Stimulated activated naive CD8-positive, alpha-beta T cell treated with anti-CD3 and anti-CD28 coated beads, Interleukin-15, amount 100 ng/mL, for 72 hours (primary cell): ENCODE data around the gene SRRM2.

ENCODE experiments used
- ATAC-seq: fragments of 150-1000 bp; cut with Tn5 transposase; 2 replicates; pipeline ENCODE4 v1.10.0; 2021; ENCODE audit warnings: mild to moderate bottlenecking, moderate library complexity
- DNase-seq, 2 donors: peaks; one replicate each; pipeline ENCODE4 v3.0.0; 2021 to 2022
- H3K27ac Mint-ChIP-seq, 2 donors: one replicate each; pipeline ENCODE4 v1.8.0; 2022; ENCODE audit warnings: mild to moderate bottlenecking in 2 of 2, mixed read lengths in 2 of 2, moderate library complexity in 2 of 2
- H3K27me3 Mint-ChIP-seq: one replicate; pipeline ENCODE4 v1.8.0; 2022; ENCODE audit warnings: mixed read lengths
- H3K4me1 Mint-ChIP-seq: one replicate; pipeline ENCODE4 v1.8.0; 2022; ENCODE audit warnings: mild to moderate bottlenecking, mixed read lengths
- H3K4me3 Mint-ChIP-seq, 2 donors: one replicate each; pipeline ENCODE4 v1.8.0; 2022; ENCODE audit warnings: mild to moderate bottlenecking in 2 of 2, mixed read lengths in 2 of 2, moderate library complexity in 1 of 2
- H3K9me3 Mint-ChIP-seq, 2 donors: one replicate each; pipeline ENCODE4 v1.8.0; 2022; ENCODE audit warnings: mixed read lengths in 2 of 2

SRRM2 gene

DNA sequence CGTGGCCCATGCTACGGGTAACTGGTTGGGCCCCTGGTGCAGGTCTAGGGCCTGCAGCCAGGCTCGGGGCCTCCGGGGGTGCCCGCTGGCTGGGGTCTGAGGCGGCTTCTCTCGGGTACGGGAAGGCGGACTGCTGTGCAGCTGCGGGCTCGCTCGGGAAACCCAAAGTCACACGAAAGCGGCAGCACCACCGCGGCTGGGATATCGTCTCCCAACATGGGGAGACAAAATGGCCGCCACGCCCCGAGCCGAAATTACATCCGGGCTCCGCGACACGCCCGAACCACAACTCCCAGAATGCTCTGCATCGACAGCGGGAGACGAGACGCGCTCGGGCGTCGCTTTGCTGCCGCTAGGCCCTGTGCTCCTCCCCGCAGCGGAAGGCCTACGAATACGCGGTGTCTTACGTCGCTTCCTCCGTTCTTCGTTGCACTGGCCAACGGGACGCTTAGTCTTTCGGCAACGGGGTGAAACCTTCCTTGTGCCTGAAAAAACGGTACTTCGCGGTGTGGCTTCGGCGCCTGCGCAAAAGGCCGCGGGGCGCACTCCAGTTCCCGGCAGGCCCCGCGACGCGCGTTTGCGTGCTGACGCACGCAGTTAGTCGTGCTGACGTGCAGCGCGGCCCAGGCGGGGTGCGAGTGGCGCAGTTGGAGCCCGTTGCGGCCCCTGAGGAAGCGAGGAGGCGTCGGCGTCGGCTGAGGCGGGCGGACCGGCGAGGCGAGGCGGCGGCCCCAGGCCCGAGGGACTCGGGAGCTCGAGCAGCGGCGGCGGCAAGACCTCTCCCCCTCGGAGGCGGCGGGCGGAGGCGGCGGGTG lies at the start of gene SRRM2:
SRRM2 (plus strand) TSS at position 604 of the 815 bp plus-strand sequence. CDS start 3,727 bp downstream, outside the sequence.
- peak; percentile 94 for ATAC-seq

GRCh38 chr16:2702871-2703745 lies 49.3 kb upstream of the SRRM2 start:
- Mint-ChIP-seq H3K4me3 (no peak overlapping the region), H3K9me3 (no peaks in the 10 kb centered on the region), H3K27ac (no peak overlapping the region), H3K4me1 (no peaks in the 10 kb centered on the region), H3K27me3 (no peaks in the 10 kb centered on the region)
- no peak for ATAC-seq
- no peak for DNase-seq

More for the DNA sequence above, at the start of gene SRRM2:
- DNase-seq = peak; percentile 95 to 96
- peak within 1 kb of the TSS; percentile 94 to 95 for H3K4me3 Mint-ChIP-seq
- peak within 1 kb of the TSS; percentile 99 to 100 for H3K27ac Mint-ChIP-seq
- H3K4me1 Mint-ChIP-seq = peaks cover 61% of the 10 kb centered on the region
- H3K9me3 Mint-ChIP-seq = no peaks in the 10 kb centered on the region
- no peaks in the 10 kb centered on the region for H3K27me3 Mint-ChIP-seq

GRCh38 chr16:2704166-2704982 lies 48.1 kb upstream of the SRRM2 start:
- Mint-ChIP-seq H3K4me3 (no peak overlapping the region), H3K4me1 (no peaks in the 10 kb centered on the region), H3K9me3 (no peaks in the 10 kb centered on the region), H3K27ac (no peak overlapping the region), H3K27me3 (no peaks in the 10 kb centered on the region)
- DNase-seq = no peak
- no peak for ATAC-seq

DNA sequence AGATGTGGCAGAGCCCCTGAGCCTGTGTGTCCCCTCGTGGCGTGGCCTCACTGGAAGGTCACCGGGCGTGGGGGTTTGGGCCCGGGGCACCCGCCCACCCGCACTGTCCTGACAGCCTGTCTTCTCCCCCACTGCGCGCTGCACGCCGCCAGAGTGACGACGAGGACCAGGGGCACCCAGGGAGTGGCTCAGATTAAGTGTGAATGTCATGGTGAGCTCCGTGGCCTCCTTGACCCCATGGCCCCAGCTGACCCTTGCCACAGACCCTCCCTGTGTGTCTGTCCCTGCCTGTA lies 47.5 kb upstream of the SRRM2 start:
- H3K27ac Mint-ChIP-seq = no peak overlapping the region
- H3K4me1 Mint-ChIP-seq = no peaks in the 10 kb centered on the region
- no peaks in the 10 kb centered on the region for H3K9me3 Mint-ChIP-seq
- H3K27me3 Mint-ChIP-seq = no peaks in the 10 kb centered on the region
- ATAC-seq (peak; percentile 8), DNase-seq (no peak)
- H3K4me3 Mint-ChIP-seq = no peak overlapping the region

- H3K9me3 Mint-ChIP-seq = no peaks in the 10 kb centered on the region
- no peak overlapping the region for H3K4me3 Mint-ChIP-seq
- no peak overlapping the region for H3K27ac Mint-ChIP-seq
- ATAC-seq (no peak), DNase-seq (no peak)
- no peaks in the 10 kb centered on the region for H3K4me1 Mint-ChIP-seq
- H3K27me3 Mint-ChIP-seq = no peaks in the 10 kb centered on the region
Measured at GRCh38 chr16:2705351-2705750, 47.1 kb upstream of the SRRM2 start.

DNA sequence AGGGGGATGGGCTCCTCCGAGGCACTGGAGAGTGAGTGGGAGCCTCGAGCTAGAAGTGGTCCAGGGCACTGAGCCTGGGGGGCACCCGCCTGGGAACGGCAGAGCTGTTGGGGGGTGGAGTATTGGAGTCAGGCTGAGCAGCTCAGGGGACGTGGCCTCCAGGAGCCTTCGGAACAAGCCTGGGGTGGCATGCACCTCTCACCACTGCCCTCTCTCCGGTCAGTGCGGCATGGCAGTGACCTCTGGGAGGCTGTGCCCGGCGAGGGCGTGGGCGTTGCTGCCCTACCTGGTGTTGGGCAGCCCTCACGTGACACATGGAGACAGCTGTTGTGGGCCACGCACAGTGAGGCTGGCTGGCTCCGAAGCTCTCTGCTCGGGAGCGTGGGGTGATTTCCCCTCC lies 46.4 kb upstream of the SRRM2 start:
- H3K4me3 Mint-ChIP-seq = no peak overlapping the region
- DNase-seq (no peak), ATAC-seq (no peak)
- H3K4me1 Mint-ChIP-seq = no peaks in the 10 kb centered on the region
- H3K27me3 Mint-ChIP-seq = no peaks in the 10 kb centered on the region
- H3K9me3 Mint-ChIP-seq = no peaks in the 10 kb centered on the region
- H3K27ac Mint-ChIP-seq = no peak overlapping the region

DNA sequence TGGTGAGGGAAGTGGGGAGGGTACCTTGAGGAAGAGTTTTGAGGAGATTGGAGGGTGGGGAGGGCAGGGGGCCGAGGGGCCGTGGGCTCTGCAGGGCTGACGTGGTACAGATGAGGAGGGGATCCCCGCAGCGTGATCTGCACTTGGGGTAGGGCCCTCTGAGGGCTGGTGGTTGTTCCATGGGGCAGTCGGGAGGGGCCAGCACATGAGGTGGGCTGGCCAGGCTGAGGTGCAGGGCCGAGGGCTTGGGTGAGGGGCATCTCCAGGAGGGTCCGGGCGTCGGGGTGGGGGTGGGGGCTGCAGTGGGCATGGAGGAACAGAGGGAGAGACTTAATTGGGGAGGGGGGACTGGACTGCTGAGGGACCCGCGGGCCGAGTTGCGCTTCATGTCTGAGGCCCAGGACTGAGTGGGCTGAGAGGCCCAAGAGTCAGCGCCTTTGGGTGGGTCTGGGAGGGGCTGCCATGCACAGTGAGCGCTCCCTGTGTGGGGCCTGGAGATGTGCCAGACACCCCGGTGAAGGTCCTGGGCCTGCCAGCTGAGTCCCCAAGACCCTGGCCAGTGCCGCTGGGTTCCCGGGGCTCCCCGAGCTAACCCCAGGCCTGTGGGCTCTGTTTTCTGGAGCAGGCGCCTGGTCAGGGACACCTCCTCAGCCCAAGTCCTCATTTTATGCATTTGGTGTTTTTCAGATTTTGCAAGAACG lies 45.7 kb upstream of the SRRM2 start:
- no peaks in the 10 kb centered on the region for H3K27me3 Mint-ChIP-seq
- no peak overlapping the region for H3K27ac Mint-ChIP-seq
- H3K4me3 Mint-ChIP-seq = no peak overlapping the region

GRCh38 chr16:2707368-2708289 lies 44.8 kb upstream of the SRRM2 start:
- no peak for DNase-seq
- Mint-ChIP-seq H3K9me3 (no peaks in the 10 kb centered on the region), H3K27me3 (no peaks in the 10 kb centered on the region), H3K4me3 (no peak overlapping the region), H3K27ac (no peak overlapping the region), H3K4me1 (no peaks in the 10 kb centered on the region)
- ATAC-seq = no peak

More for the DNA sequence above, 45.7 kb upstream of the SRRM2 start:
- ATAC-seq (no peak), DNase-seq (no peak)
- no peaks in the 10 kb centered on the region for H3K9me3 Mint-ChIP-seq
- H3K4me1 Mint-ChIP-seq = no peaks in the 10 kb centered on the region

DNA sequence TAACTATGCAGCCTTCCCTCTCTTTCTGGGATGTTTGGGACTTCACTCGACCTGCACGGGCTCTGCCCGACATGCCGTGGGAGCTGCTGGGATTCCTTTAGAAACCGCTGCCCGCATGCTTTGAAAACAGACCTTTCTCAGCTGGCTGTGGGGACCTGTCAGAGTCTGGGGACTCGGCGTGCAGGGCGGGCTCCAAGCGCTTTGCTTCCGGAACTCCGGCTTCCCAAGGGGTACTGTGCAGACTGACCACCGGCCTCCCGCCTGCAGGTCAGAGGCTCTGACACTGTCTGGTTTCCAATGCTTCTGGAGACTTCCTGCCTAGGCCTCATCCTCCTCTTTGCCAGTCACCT lies 44.2 kb upstream of the SRRM2 start:
- H3K4me1 Mint-ChIP-seq = no peaks in the 10 kb centered on the region
- ATAC-seq (no peak), DNase-seq (no peak)
- H3K27ac Mint-ChIP-seq = no peak overlapping the region
- H3K9me3 Mint-ChIP-seq = no peaks in the 10 kb centered on the region
- peaks cover under 1% of the 10 kb centered on the region for H3K27me3 Mint-ChIP-seq
- H3K4me3 Mint-ChIP-seq = no peak overlapping the region

GRCh38 chr16:2708955-2709587 lies 43.4 kb upstream of the SRRM2 start:
- DNase-seq = no peak
- no peaks in the 10 kb centered on the region for H3K4me1 Mint-ChIP-seq
- no peak for ATAC-seq
- H3K27ac Mint-ChIP-seq = no peak overlapping the region
- H3K27me3 Mint-ChIP-seq = peaks cover 9% of the 10 kb centered on the region
- no peaks in the 10 kb centered on the region for H3K9me3 Mint-ChIP-seq
- H3K4me3 Mint-ChIP-seq = no peak overlapping the region

DNA sequence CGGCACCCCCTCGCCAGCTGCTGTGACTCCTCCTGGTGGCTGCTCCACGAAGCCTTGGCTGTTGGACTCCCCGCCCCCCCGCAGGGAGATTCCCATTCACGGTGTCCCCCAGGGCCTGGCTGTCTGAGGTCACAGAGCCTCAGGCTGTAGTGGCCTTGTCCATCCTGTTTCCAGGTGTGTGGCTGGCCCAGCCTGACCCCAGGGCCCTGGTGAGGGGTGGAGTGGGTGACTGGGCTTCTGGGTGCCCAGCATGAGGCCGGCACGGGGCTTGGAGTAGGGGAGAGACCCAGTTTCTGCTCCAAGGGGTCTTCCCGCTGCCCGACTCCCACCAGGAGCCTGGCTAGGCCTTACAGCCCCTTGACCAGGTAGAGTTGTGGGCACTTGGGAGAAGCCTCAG lies 42.9 kb upstream of the SRRM2 start:
- H3K9me3 Mint-ChIP-seq = no peaks in the 10 kb centered on the region
- peaks cover under 1% of the 10 kb centered on the region for H3K4me1 Mint-ChIP-seq
- H3K27ac Mint-ChIP-seq = no peak overlapping the region
- H3K27me3 Mint-ChIP-seq = peaks cover 14% of the 10 kb centered on the region
- H3K4me3 Mint-ChIP-seq = no peak overlapping the region
- no peak for DNase-seq
- no peak for ATAC-seq

DNA sequence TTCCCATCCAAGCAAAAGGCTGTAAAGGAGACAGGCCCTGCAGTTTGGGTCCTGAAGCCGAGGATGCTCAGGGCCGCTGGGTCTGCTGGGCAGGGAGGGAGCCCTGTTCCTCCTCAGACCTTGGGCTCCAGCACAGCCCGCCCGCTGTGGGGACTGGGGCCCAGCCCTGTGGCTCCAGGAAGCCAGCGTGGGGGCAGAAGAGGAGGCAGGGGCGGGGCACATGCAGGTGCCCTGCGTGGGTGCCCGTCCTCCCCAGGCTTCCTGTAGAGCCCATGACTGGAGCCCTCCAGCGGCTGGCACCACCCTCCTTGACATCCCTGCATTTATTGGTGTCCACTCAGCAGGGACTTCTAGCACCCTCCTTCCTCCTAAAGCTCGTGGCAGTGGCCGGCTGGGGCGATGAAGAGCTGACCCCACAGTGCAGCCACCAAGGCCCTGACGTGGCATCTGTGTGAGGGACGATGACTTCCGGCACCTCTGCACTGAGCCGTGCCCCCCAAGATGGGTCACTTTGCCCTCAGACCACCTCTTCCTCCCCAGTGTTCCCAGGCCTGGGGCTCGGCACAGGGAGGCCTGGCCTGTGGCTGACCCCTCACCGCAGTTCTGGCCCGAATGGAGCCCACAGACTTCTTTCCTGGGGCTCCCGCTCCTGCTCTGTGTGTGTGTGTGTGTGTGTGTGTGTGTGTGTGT lies 42.3 kb upstream of the SRRM2 start:
- DNase-seq = no peak
- Mint-ChIP-seq H3K4me3 (no peak overlapping the region), H3K27me3 (peaks cover 20% of the 10 kb centered on the region), H3K9me3 (no peaks in the 10 kb centered on the region), H3K4me1 (peaks cover 6% of the 10 kb centered on the region), H3K27ac (no peak overlapping the region)
- no peak for ATAC-seq

DNA sequence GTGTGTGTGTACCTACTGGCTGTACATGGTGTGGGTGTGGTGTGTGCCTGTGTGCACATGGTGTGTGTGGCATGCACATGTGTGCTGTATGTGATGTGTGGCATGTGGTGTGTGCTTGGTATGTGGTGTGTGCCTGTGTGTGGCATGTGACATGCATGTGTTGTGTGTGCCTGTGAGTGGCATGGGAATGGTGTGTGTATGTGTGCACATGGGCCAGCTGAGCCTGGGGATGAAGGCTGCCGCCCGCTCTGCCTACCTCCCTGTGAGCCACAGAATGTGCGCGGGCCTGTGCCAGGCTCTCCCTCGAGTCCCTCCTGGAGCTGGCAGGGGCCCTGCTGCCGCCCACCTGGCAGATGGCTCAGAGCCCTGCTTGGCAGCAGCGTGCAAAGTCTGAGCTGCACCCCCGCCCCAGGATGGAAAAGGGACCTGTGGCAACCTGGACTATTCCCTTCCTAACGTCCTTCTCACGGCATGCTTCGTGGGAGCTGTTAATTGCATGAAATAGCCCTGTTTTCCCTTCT lies 41.7 kb upstream of the SRRM2 start:
- H3K27ac Mint-ChIP-seq = no peak overlapping the region
- H3K4me1 Mint-ChIP-seq = peaks cover 12% of the 10 kb centered on the region
- DNase-seq (no peak), ATAC-seq (no peak)
- H3K9me3 Mint-ChIP-seq = no peaks in the 10 kb centered on the region
- no peak overlapping the region for H3K4me3 Mint-ChIP-seq
- H3K27me3 Mint-ChIP-seq = peaks cover 22% of the 10 kb centered on the region
